Epidermal melanocyte (primary cell): ENCODE data around the gene BAG2.

Source experiments
- DNase-seq: peaks from one replicate; pipeline ENCODE4 v3.0.0; 2011; ENCODE audit warnings: low spot score; ENCODE audit not compliant: insufficient read length

BAG2 gene

DNA sequence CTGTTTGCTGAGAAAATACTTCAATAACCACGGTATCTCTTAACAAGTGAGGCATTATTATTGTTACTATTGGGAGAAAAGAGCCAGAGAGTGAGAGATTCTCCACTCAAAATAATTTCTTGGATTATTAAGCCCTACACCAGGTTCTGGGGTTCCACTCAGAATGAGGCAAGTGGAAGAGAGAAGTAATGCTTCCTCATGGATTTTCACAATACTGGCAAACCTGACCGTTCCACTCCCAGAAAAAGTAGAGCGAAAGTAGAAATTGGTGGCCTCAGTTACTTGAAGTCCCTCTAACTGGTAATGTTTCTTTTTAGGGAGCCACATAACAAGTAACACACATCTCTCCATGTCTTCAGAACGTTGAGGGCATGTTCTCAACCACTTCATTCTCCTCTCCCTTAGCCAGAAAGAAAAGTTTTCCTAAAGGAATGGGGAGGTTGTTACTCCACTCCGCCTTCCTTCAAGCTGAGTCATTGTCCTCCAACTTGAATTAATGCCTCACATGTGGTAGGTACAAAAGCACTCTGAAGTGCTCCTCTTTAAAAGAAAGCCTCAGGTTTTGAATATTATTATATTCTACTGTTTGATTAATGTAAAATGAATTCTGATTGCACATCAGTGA, 1.9 kb downstream of the BAG2 start:
- DNase-seq, result peak; percentile 27

DNA sequence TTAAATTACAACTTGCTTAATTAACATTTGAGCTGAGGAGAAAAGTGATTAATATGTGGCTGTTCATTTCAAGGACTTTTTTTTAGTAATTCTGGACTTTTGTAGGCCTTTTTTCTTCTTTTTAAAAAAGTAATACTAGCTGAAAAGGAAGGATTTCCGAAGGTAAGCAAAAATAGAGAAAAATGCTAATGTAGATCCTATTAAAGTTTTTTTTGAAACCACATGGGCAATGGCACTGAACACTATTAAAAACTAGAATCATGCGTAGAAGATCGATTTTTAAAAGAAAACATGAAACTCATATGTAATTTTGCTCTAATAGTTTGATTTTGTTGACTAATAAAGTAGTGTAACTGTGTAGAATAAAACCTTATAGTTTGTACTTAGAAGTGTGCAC, 2.4 kb downstream of the BAG2 start:
- DNase-seq, result no peak

DNA sequence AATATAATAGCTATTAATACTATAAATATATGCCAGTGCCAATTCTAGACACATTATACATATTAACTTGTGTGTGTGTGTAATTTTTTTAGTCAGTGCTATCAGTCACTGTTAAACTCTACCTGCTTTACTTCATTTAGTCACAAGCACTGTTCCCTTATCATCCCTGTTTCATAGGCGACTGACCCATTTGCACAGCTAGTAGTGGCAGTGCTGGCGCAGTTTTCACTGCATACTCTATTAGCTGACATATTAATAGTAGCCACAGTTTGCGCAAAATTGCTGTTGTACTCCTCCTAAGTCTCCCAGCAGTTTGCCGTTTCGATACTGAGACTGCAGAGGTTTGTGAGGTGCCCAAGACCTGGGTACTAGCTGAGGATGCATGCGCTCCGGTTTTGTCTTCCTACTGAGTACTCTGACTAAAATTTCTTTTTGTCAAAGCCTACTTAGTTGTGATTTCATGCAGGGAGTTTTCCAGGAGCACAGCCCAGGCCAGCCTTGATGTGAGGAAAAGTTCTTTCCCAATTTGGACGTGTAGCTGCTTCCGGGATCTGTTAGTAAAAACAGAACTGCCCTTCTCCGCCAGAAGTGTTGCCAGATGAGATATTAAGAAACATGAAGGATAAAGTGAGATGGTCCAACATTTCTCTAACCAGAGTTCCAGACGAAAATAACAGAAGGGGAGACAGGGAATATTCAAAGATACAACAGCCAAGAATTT, 5.6 kb downstream of the BAG2 start:
- no peak for DNase-seq

DNA sequence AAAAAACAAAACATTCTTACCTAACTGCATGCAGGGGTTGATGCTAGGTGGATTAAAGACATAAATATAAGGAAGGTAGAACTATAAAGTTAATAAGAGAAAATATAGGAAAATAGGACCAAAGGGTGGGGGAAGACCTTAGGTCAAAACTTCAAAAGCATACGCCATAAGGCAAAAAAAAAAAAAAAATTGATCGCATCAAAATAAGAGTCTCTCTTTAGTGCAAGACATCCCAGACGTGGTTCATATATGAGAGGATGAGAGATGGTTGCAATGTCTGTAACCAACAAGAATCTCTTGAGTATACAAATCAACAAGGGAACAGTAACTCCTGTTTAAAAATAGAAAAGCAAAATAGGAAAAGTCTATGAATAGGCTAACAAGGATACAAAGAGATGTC, 8.5 kb downstream of the BAG2 start:
- no peak for DNase-seq

DNA sequence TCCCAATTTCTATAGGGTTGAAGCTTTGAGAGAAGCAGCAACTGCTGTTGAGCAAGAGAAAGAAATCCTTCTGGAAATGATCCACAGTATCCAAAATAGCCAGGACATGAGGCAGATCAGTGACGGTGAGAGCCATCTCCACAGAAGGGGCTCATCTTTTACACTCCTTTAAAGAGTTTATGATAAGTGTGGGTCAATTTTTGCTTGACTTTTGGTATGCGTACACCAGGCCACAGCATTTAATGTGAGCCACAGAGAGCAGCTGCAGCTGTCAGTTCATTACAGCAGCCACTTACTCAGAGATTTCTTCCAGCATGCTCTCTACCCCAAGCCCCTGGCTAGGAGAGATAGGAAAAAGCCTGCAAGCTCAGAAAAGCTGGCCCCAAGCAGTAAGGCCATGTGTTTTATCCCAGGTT, 9.9 kb downstream of the BAG2 start:
- DNase-seq, result no peak

DNA sequence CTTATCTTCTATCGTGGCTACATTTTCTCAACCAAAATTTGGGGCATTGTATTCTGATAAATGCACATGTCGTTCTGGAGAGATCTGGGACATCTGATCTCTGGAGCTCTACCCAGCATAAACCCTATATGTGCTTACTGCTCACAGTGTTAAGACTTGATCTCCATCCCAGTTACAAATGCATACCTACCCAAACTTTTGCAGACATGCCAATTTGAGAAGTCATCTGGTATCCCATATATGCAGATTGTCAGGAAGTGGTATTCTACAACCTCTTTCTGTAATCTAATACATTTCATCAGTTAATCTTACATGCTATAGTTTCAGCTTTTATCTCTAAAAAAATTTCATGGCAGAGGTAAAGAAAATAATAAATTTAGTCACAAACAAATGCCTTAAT, 11.2 kb downstream of the BAG2 start:
- no peak for DNase-seq

DNA sequence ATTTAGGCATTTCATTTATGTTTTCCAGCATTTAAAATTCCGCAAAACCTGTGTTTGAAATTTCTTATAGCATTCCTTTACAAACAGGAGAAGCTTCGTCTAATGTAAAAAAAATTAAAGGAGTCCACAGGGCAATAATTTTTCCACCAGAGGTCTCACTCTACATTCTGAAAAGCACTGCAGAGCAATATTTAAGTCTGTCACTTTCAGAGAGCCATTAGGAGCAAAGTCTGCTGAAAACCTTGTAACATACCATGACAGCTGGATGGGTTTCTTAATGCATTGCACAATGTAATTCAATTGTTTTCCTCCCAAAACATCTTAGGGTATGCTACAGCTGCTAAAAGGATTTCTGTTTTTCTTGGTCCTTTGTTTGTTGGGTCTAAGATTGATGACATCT, 18.0 kb downstream of the BAG2 start:
- no peak for DNase-seq

DNA sequence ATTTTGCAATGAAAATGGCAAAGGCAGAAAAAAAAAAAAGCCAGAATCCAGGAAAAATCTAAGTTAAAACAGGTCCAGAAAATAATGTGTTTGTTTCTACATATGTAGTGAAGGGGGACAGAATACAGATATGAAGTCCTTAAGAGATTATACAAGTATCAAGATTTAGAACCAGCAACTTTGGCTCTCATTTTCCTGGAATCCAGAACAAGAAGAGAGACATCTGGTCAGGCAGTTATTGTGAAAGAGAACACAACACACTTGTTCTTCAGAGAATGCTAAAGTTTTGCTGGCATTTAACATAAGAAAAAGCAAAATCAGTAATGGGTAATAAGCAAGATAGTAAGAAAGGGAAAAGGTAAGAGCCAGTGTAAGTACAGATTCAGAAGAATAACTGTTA, 21.1 kb downstream of the BAG2 start:
- no peak for DNase-seq

DNA sequence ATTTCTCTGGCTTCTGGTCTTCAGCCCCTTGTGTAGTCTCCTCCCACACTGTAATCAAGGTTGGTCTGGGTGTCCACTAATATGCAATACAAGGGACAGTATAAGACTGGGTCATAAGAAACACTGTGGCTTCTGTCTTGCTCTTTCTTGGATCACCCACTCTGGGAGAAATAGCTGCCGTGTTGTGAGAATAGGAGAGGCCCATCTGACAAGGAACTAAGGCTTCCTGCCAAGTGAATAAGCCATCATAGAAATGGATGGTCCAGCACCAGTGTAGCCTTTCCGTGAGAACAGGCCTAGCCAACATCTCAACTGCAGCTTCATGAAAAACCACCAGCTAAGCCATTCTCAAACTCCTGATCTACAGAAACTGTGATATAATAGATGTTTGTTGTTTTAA, 23.3 kb downstream of the BAG2 start:
- DNase-seq, result no peak

DNA sequence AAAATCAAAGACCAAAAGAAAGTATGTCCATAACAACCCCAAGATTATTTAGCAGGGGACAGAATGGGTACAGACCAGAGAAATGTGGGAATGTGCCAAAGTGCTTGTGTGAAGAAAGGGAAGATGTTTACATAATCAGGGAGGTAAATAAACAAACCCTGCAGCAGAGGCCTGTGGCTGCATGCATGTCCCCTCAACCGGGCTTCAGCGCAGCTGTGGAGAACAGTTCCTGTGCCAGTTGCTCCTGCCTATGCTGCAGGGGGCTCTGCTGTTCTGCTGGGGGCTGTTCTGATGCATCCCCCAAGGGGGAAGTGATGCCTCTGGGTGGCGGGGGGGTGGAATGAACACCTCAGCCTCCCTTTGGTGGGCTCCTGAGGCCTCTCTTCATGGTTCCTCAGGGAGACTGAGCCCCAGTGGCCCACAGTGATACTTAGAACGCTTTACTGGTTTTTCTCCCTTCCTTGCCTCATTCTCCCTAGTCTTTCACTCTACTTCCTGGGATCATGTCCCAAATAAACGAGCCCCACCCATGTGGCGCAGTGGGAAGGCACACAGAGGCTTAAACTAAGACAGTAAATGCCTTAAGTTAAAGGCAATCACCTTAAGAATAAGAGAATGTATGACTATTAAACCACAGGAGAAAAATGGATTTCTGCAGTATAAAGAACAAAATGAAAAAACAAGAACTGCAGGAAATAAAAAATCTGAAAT, 27.0 kb downstream of the BAG2 start:
- DNase-seq, result no peak

DNA sequence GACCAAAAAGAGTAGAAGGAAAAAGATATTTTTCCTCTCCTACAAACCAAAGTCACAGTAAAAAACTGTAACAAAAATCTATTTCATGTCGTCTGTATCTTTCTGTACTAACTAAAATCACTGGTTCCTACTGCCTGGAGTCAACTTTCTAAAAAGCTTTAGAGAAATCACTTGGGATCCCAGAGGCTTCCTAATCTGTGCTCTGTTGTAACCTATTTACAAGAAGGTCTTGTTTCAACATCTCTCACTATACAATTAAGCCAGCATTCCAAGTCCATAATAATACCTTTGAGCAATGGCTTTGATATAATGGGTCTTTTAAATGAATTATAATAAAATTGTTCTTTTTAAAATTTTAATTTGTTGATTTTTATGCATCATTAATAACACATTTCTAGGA, 29.6 kb downstream of the BAG2 start:
- no peak for DNase-seq

DNA sequence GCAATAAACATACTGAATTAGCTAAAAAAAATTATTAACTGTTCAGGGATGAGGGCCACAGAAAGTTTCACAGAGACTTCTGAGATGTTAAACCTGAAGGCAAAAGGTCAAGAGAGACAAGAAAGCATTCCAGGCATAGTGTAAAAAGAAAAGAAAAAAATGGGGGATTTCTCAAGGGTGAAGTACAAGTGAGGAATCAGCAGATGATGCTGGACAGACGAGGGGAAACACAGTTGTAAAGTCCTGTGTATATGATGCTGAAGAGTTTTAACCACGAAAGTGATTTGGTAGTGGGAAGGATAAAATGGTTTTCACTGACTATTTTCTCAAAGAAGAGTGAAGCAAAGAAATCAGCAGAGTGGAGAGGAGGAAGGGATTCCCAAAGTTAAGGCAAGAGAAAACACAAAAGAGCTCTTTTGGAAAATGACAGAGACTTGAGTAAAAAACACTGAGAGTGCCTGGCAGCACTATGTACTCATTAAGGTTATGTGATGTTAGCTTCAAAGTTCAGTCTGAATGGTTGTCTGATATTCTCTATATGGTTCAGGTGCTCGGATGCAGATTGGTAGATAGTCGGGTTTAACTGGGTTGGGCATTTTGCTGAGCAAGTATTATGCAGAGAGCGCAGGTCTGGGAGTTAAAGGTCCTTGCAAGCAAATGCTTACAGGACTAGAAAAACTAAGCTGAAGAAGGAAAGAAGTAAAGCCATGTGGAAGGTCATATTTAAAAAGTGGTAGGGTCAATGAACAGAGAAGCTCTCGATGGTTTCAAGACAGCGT, 33.6 kb downstream of the BAG2 start:
- no peak for DNase-seq

DNA sequence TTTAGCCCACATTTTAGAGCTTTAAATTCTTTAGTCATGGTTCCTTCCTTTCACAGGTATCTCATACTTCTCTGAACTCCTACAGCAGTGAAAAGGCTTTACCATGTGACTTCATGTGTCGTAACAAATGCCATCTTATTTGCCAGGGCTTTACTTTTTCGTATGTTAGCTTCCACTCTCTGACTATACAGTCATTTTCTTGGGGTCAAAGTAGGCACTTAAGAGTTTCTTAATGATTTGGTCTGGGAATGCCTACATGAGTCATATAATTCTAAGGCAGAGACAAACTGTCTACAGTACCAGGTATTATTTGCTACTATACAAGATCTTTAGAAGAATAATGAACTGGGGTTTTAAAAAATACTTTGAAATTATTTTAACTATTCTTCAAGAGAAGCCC, 35.0 kb downstream of the BAG2 start:
- DNase-seq, result no peak

DNA sequence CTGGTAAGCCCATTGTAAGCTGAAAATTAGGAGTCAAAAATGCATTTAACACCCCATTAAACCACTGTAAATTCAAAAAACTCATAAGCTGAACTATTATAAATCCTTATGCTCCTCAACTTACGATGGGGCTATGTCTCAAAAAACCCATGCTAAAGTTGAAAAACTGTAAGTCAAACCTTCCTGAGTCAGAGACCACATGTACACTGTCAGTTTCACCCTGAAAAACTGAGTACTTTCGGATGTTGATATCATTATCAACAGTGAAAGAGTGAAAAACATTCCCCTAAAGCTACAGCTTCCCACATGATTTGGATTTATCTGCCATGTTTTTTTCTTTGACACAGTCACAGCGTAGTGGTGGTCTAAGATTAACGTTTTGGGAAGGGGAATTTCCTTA, 35.7 kb downstream of the BAG2 start:
- no peak for DNase-seq

DNA sequence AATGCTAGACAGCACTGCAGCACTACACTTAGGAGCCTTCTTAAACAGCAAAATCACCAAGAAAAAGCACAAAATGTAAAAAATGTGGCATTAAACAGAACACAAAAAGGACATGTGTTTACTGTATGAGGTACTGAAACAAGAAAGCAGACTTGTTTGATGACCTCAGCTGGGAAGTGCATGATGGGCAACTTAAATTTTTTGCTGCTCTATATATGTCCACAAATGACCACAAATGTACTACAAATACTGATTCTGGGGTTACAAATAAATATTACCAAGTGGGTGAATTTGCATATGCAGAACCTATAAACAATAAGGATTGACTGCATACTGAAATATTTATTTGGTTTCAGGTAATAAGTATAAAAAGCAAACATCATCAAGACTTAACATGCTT, 36.9 kb downstream of the BAG2 start:
- no peak for DNase-seq

DNA sequence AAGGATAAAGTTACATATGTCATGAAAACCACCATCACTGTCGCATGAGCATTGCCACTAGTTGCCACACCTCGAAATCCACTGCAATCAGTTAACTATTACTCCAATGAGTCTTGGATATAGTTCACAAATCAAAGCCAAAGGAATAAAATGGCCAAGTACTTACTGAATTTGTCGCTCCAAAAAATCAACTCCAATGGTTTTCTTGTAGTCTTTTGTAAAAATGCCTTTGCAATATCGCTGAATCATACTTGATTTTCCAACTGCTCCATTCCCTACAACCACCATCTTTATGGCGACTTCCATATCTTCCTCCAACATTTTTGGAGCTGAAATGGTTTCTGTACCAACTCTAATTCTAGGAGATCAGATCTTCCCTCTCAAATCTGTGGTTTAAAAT, 37.9 kb downstream of the BAG2 start:
- DNase-seq, result no peak

DNA sequence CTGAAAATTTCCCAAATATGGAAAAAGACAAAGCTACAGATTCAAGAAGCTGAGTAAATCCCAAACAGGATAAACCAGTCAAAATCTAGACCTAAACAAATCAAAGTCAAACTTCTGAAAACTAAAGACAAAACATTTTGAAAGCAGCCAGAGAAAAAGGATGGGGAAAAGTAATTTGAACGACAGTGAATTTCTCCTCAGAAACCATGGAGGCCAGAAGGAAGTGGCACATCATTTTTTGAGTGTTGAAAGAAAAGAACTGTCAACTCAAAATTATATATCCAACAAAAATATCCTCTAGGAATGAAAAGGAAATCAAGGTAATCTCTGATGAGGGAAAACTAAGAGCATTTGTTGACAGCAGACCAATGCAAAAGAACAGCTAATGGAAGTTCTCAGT, 43.1 kb downstream of the BAG2 start:
- no peak for DNase-seq

DNA sequence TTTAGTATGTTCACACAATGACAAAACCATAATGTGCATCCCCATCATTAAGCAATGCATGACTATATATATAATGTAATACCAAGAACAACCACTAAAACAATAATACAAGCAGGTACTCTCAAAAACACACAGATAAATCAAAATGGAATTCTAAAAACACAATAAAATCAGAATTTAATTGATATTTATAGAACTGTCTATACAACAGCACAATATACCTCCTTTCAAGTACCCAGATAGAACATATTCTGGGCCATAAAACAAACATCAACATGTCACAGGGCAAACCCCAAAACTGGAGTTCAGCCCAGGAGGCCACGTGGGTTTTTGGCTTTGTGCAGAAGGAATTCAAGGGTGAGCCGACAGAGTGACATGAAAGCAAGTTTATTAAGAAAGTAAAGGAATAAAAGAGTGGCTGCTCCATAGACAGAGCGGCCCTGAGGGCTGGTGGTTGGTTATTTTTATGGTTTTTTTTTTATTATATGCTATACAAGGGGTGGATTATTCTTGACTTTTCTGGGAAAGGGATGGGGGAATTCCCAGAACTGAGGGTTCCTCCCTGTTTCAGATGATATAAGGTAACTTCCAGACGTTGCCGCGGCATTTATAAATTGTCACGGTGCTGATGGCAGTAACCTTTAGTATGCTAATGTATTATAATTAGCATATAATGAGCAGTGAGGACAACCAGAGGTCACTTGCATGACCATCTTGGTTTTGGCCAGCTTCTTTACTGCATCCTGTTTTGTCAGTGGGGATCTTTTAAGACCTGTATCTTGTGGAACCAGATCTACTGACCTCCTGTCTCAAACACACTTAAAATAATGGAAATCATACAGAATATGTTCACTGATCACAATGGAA, 44.3 kb downstream of the BAG2 start:
- no peak for DNase-seq

DNA sequence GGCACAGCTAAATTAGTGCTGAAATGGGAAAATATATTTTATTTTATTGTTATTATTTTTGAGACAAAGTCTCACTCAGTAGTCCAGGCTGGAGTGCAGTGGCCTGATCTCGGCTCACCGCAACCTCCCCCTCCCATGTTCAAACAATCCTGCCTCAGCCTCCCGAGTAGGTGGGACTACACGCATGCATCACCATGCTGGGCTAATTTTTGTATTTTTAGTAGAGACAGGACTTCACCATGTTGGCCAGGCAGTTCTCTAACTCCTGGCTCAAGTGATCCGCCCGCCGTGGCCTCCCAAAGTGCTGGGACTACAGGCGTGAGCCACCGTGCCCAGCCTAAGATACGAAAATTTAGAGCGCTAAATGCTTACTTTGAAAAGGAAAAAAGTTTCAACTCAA, 45.1 kb downstream of the BAG2 start:
- no peak for DNase-seq

DNA sequence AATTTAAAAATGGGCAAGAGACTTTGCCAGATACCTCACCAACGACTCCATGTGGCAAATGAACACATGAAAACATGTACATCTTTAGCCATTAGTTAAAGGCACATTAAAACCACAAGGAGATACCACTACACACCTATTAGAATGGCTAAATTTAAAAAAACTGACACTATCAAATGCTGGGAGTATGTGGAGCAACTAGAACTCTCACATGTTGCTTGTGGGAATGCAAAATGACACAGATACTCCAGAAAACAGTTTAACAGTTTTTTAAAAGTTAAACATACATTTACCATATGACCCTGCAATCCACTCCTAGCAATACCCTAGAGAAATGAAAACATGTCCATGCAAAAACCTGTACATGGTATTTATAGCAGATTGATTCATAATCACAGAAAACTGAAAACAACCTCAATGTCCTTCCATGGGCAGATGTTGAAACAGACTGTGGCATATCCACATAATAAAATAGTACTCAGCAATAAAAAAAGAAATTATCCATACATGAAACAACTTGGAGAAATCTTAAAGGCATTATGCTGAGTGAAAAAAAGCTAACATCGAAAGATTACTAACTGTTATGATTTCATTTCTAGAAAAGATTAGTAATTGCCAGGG, 48.1 kb downstream of the BAG2 start:
- DNase-seq, result no peak
